Mesendoderm (in vitro differentiated cells): ENCODE results near the gene UGT1A9.

Experiments used
- DNase-seq: peaks from one replicate; pipeline ENCODE4 v3.0.0; 2013
- H2AK5ac ChIP-seq: 2 replicates; pipeline ENCODE4 v1.6.1; 2013; ENCODE audit warnings: low read length, inconsistent platforms
- H2BK120ac ChIP-seq: 2 replicates; pipeline ENCODE4 v1.6.1; 2013; ENCODE audit warnings: low read depth, mild to moderate bottlenecking, low read length, moderate library complexity, mixed read lengths
- H2BK15ac ChIP-seq: replicated peaks from 2 replicates; pipeline ENCODE4 v1.6.1; 2013; ENCODE audit warnings: low read depth, mild to moderate bottlenecking, moderate library complexity
- H2BK5ac ChIP-seq: 2 replicates; pipeline ENCODE4 v1.6.1; 2013; ENCODE audit warnings: low read length, inconsistent platforms
- H3K18ac ChIP-seq: 2 replicates; pipeline ENCODE4 v1.6.1; 2013; ENCODE audit warnings: mild to moderate bottlenecking, low read length, mixed read lengths
- H3K23ac ChIP-seq: one replicate; pipeline ENCODE4 v1.6.1; 2013; ENCODE audit warnings: low read length
- H3K27ac ChIP-seq: 2 replicates; pipeline ENCODE4 v1.5.1; 2013; ENCODE audit warnings: low read depth, mild to moderate bottlenecking, inconsistent platforms, low read length, moderate library complexity
- H3K27me3 ChIP-seq: 2 replicates; pipeline ENCODE4 v1.6.1; 2013; ENCODE audit warnings: low read length, control low read depth, mild to moderate bottlenecking, inconsistent platforms; ENCODE audit not compliant: insufficient read depth, poor library complexity
- H3K36me3 ChIP-seq: 2 replicates; pipeline ENCODE4 v1.6.1; 2013; ENCODE audit warnings: low read length, inconsistent platforms; ENCODE audit not compliant: control insufficient read depth, insufficient read depth
- H3K4ac ChIP-seq: one replicate; pipeline ENCODE4 v1.6.1; 2013; ENCODE audit warnings: low read depth, mild to moderate bottlenecking, low read length, moderate library complexity
- H3K4me1 ChIP-seq: 2 replicates; pipeline ENCODE4 v1.6.1; 2013; ENCODE audit warnings: low read depth, low read length, inconsistent platforms; ENCODE audit not compliant: control insufficient read depth
- H3K4me2 ChIP-seq: 2 replicates; pipeline ENCODE4 v1.6.1; 2013; ENCODE audit warnings: low read length
- H3K4me3 ChIP-seq: 2 replicates; pipeline ENCODE4 v1.5.1; 2013; ENCODE audit warnings: mild to moderate bottlenecking, low read length
- H3K56ac ChIP-seq: one replicate; pipeline ENCODE4 v1.6.1; 2013; ENCODE audit warnings: low read length
- H3K79me1 ChIP-seq: 2 replicates; pipeline ENCODE4 v1.6.1; 2013; ENCODE audit warnings: low read length, inconsistent platforms
- H3K79me2 ChIP-seq: 2 replicates; pipeline ENCODE4 v1.6.1; 2013; ENCODE audit warnings: mild to moderate bottlenecking, low read length; ENCODE audit not compliant: control insufficient read depth, insufficient read depth
- H3K9ac ChIP-seq: 2 replicates; pipeline ENCODE4 v1.6.1; 2013; ENCODE audit warnings: low read length, inconsistent platforms
- H4K5ac ChIP-seq: one replicate; pipeline ENCODE4 v1.6.1; 2013; ENCODE audit warnings: low read length
- H4K8ac ChIP-seq: one replicate; pipeline ENCODE4 v1.6.1; 2013; ENCODE audit warnings: low read depth, mild to moderate bottlenecking, control low read depth, low read length, moderate library complexity
- WGBS: extraction: QIAGEN DNeasy Blood & Tissue Kit; methylation state at CpG from one replicate; pipeline ENCODE4 v1.1.7; 2013; ENCODE audit warnings: low lambda C conversion rate, missing lambda C conversion rate; ENCODE audit not compliant: insufficient coverage; ENCODE audit errors: extremely low coverage; 5-methylcytosine and 5-hydroxymethylcytosine counted together

Gene UGT1A9

GRCh38 chr2:233810385-233810784 lies 138.7 kb downstream of the UGT1A9 start:
- Histone ChIP-seq H3K4me2 (no peak overlapping the region), H3K27me3 (no peaks in the 10 kb centered on the region)
- no CpG with 5 or more reads among the region's 6 CpGs for WGBS

GRCh38 chr2:233811087-233811486 lies 139.4 kb downstream of the UGT1A9 start:
- no peak overlapping the region for H2AK5ac ChIP-seq
- no peak overlapping the region for H3K56ac ChIP-seq
- no peak overlapping the region for H3K4ac ChIP-seq
- H3K36me3 ChIP-seq: no peaks in the 10 kb centered on the region
- no peaks in the 10 kb centered on the region for H3K4me1 ChIP-seq
- no peak overlapping the region for H3K4me2 ChIP-seq
- H3K23ac ChIP-seq: no peak overlapping the region
- no peaks in the 10 kb centered on the region for H3K79me1 ChIP-seq
- no peak overlapping the region for H3K27ac ChIP-seq
- H3K79me2 ChIP-seq: no peaks in the 10 kb centered on the region
- H3K18ac ChIP-seq: no peak overlapping the region
- H2BK5ac ChIP-seq: no peak overlapping the region
- H3K9ac ChIP-seq: no peak overlapping the region
- H4K5ac ChIP-seq: no peak overlapping the region
- DNase-seq: no peak
- H3K4me3 ChIP-seq: no peak overlapping the region
- H2BK120ac ChIP-seq: no peak overlapping the region
- no peak overlapping the region for H4K8ac ChIP-seq
- no peaks in the 10 kb centered on the region for H3K27me3 ChIP-seq
- H2BK15ac ChIP-seq: no peak overlapping the region
- WGBS: no CpG with 5 or more reads among the region's 4 CpGs

More at GRCh38 chr2:233810385-233810784, 138.7 kb downstream of the UGT1A9 start:
- no peaks in the 10 kb centered on the region for H3K36me3 ChIP-seq
- H3K79me1 ChIP-seq: no peaks in the 10 kb centered on the region
- no peaks in the 10 kb centered on the region for H3K4me1 ChIP-seq
- DNase-seq: no peak
- no peak overlapping the region for H4K8ac ChIP-seq
- no peak overlapping the region for H2BK120ac ChIP-seq
- H3K4me3 ChIP-seq: no peak overlapping the region
- H3K23ac ChIP-seq: no peak overlapping the region
- H3K79me2 ChIP-seq: no peaks in the 10 kb centered on the region
- H3K18ac ChIP-seq: no peak overlapping the region
- no peak overlapping the region for H3K9ac ChIP-seq
- H3K56ac ChIP-seq: no peak overlapping the region
- no peak overlapping the region for H2BK5ac ChIP-seq
- no peak overlapping the region for H4K5ac ChIP-seq
- no peak overlapping the region for H2AK5ac ChIP-seq
- no peak overlapping the region for H3K27ac ChIP-seq
- H2BK15ac ChIP-seq: no peak overlapping the region
- H3K4ac ChIP-seq: no peak overlapping the region

- Histone ChIP-seq H3K23ac (no peak overlapping the region), H3K79me1 (no peaks in the 10 kb centered on the region), H3K9ac (no peak overlapping the region), H3K18ac (no peak overlapping the region), H4K5ac (no peak overlapping the region), H2BK5ac (no peak overlapping the region), H4K8ac (no peak overlapping the region), H3K27ac (no peak overlapping the region), H3K56ac (no peak overlapping the region), H3K4me1 (no peaks in the 10 kb centered on the region), H3K27me3 (no peaks in the 10 kb centered on the region), H2AK5ac (no peak overlapping the region), H2BK15ac (no peak overlapping the region), H3K36me3 (no peaks in the 10 kb centered on the region), H2BK120ac (no peak overlapping the region), H3K4me3 (no peak overlapping the region), H3K79me2 (no peaks in the 10 kb centered on the region), H3K4ac (no peak overlapping the region), H3K4me2 (no peak overlapping the region)
- WGBS: no CpG with 5 or more reads among the region's 8 CpGs
- DNase-seq: no peak
Observed at GRCh38 chr2:233811732-233812131, 140.0 kb downstream of the UGT1A9 start.

GRCh38 chr2:233813236-233814055 lies 141.7 kb downstream of the UGT1A9 start:
- no peak for DNase-seq
- Histone ChIP-seq H2BK15ac (no peak overlapping the region), H2BK120ac (no peak overlapping the region), H3K79me1 (no peaks in the 10 kb centered on the region), H3K27ac (no peak overlapping the region), H3K4ac (no peak overlapping the region), H3K36me3 (no peaks in the 10 kb centered on the region), H3K4me1 (no peaks in the 10 kb centered on the region), H3K4me3 (no peak overlapping the region), H4K5ac (no peak overlapping the region), H3K4me2 (no peak overlapping the region), H3K79me2 (no peaks in the 10 kb centered on the region), H3K27me3 (no peaks in the 10 kb centered on the region), H3K56ac (no peak overlapping the region), H3K23ac (no peak overlapping the region), H3K9ac (no peak overlapping the region), H4K8ac (no peak overlapping the region), H3K18ac (no peak overlapping the region), H2AK5ac (no peak overlapping the region), H2BK5ac (no peak overlapping the region)
- WGBS: no CpG with 5 or more reads among the region's 3 CpGs

GRCh38 chr2:233814056-233814835 lies 142.5 kb downstream of the UGT1A9 start:
- Histone ChIP-seq H3K4me3 (no peak overlapping the region), H2AK5ac (no peak overlapping the region), H3K9ac (no peak overlapping the region), H2BK5ac (no peak overlapping the region), H3K27me3 (no peaks in the 10 kb centered on the region), H3K18ac (no peak overlapping the region), H3K79me2 (no peaks in the 10 kb centered on the region), H3K4me2 (no peak overlapping the region), H3K56ac (no peak overlapping the region), H3K27ac (no peak overlapping the region), H2BK15ac (no peak overlapping the region), H3K4me1 (no peaks in the 10 kb centered on the region), H3K36me3 (no peaks in the 10 kb centered on the region), H4K5ac (no peak overlapping the region), H3K79me1 (no peaks in the 10 kb centered on the region), H2BK120ac (no peak overlapping the region), H4K8ac (no peak overlapping the region), H3K23ac (no peak overlapping the region), H3K4ac (no peak overlapping the region)
- no CpG with 5 or more reads among the region's 2 CpGs for WGBS
- DNase-seq: peak; percentile 33
